HG03108 (cell line): Measurements from ENCODE around the gene P2RX4.
"Not testable (repeated sequence)": the region's sequence is repeated elsewhere in the genome, so short reads cannot be mapped to it uniquely, and the experiment has no call there.

Experiments used
- ATAC-seq: cut with Tn5 transposase; IDR thresholded peaks from one replicate; pipeline ENCODE4 v1.9.1; 2021; ENCODE audit warnings: moderate library complexity; ENCODE audit not compliant: unreplicated experiment

P2RX4 gene

DNA sequence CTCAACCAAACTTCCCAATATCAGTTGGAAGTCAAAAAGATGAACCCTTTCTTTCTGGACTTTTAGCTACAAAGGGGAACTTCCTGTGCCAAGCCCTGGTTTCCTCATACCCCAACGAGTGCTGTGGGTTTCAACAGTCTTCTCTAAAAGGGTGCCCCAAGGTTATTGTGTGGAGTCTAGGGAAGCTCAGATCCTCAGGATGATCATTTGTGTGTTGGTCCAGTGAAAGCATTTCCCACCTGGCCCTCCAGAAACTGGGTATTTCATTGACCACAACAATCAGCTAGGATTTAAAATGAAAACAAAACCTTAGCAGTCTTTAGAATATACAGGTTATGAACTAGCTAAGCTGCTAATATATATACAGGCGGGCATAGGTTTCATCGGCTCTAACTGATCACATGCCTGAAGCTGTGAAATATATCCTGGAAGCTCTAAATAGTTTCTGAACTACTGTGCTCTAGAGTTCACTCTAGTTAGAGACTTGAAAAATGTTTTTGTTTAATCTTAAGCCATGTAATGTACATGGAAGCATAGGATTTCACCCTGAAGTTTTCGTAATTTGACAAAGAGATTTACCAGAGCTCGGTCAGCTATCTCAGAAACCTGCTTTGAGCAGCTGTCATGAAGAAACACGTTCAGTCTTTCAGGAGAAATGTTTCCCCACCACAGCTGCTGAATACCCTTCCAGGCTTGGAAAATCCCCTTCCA, 29.6 kb downstream of the P2RX4 start:
- no peak for ATAC-seq

DNA sequence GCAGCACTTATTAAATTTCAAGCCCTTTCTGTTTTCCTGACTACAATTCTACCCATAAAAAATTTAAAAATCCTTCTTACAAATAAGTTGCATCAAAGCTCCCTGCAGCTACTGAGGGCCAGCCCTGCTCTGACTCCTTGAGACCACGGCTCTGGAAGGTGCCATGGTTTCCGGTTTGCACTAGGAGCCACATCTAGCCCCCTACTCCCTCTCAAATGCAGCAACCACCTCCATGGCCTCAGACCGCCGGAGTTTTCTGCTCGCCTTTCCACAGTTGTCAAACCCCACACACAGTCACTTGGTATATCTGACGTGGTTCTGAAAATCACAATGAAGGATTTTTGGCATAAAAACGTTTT, 30.1 kb downstream of the P2RX4 start:
- ATAC-seq = no peak

- ATAC-seq = no peak
Observed at GRCh38 chr12:121240484-121241101, 30.7 kb downstream of the P2RX4 start.

DNA sequence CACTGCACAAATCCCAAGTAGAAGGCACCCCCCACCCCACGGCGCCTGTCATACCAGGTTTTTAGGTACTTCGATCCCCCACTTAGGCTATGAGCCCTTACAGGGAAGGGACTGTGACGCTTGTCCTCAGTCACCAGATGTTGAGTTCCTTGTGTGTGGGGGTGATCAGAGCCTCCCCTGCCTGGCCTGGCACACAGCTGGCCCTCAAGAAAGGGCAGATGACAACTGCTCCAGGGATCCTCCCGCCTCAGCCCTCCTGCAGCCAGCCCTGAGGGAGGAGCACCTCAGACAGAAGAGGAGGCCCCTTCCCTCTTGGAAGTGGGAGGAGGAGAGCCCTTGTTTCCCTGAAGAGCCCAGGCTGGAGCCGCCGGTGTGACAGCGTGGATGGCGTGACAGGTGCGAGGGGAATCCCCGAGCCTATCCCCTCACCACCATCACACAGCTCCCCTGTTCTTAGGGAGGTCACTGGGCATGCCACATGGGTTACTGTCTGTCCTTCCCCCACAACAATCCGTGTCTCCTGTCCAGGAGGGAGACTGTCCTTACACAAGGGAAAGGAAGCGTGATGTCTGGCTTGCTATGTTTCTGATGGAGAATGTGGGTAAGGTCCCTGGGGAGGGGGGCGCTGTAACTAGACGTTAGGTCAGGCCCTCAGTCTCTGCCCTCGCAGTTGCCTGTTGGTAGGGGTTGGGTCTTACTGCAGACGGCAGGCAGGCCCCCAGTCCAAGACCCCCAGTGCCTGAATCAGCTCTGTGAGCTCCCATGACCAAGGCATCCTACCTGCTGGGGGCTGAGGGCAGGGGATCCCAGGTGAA, 31.4 kb downstream of the P2RX4 start:
- no peak for ATAC-seq

DNA sequence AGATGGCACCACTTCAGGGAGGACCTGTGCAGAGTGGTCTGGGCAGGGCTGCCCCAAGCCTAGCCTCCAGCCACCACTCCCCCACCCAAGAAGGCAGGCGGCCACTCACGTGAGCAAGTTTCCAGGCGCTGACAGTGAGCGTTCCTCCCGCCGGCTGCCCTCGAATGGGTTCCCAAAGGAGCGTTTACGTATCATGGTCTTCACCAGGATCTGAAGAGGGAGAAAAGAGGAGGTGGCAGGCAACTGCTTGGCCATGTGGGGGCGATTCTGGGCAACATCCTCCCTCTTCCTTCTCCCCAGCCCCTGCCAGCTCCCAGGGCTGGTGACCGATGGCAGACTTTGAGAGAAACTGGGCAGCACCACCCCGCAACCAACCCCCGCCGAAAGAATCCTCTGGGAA, 35.1 kb downstream of the P2RX4 start:
- ATAC-seq = no peak

GRCh38 chr12:121245951-121246350, 36.0 kb downstream of the P2RX4 start:
- ATAC-seq = no peak

DNA sequence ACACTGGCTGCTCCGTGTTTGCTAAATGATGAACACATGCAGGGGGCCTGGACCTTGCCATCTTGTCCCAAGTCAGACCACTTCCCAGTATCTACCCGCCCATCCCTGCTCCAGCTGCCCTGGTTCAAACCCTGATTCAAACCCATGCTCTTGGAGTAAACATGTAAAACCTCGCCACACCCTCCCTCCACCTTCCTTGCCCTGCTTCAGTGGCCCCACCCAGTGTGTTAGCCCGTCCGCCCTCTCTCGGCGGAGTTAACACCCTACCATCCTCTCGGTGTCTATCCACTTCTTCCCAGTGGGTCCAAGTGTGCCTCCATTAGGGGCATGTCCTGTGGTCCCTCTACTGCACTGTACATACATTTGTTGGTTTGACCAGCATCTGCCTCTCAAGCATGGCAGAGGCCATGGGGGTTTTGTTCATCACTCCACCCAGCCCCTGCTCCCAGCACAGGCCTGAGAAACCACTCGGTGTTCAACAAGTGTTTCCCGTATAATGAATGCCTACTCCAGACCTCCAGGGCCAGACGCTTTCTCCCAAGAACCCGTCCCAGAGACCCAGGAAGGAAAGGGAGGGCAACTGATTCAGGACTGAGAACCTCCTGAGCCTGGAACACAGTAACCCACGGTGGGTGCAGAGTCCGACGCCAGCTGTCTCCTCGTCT, 37.1 kb downstream of the P2RX4 start:
- ATAC-seq = no peak

GRCh38 chr12:121248622-121249021, 38.7 kb downstream of the P2RX4 start:
- peak; percentile 96 for ATAC-seq

DNA sequence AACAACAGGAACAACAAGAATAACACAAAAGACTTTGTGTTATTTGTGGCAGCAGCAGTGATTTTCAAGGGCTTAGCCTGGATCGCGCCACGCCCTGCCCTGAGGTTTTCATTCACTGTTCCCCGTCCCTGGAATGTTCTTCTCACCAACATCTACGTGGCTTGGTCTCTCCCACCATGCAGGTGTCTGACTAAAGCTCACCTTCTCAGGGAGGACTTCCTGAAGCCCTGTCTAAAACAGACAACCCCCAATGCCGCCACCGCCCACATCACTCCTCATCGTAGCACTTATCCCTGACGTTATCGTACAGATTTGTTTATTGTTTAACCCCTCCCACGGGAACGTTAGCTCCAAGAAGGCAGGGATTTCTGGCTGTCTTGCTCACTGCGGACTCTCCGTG, 40.4 kb downstream of the P2RX4 start:
- ATAC-seq = no peak

DNA sequence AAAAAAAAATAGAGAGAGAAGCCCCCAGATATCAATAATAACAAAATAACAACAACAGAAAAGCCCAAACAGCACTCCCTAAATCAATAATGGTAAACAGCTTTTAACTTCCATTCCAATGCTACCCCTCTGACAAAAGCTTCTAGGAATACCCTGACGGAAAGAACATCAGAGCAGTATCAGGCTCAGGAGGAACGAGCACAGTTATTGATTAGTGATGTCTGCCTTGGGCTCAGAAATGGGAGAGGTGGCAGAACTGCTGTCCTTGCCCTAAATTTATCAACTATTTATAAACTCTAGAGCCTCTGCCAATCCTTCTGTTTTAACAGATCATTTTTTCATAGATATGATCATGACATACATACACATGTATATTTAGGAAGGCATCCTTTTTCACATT, 41.9 kb downstream of the P2RX4 start:
- no peak for ATAC-seq

DNA sequence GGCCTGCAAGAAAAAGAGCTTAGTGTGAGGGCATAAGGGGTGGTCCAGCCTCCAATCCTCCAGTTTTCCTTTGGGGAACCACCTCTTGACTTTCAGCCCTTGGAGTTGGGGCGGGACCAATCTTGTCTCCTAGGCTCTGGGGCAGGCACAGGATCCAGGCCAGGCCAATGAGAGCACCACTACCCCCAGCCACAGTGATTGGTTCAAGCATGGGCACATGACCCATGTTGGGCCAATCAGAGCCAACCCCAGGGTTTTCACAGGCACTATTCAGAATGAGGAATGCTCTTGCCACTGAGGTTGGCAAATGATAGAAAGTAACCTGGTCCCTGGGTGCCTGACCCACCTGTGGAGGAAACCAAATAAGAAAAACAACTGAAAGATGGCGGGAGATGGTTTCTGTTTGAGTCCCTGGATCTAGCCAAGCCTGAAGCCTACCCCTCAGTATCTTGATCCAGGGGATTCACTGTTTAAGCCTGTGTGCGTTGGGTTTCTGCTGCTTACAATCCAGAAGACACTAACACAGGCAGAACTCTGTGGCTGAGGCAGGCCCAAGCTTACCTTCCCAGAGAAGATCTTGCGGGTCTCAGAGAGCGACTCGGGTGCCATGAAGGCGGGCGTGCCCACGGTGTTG, 42.9 kb downstream of the P2RX4 start:
- no peak for ATAC-seq

DNA sequence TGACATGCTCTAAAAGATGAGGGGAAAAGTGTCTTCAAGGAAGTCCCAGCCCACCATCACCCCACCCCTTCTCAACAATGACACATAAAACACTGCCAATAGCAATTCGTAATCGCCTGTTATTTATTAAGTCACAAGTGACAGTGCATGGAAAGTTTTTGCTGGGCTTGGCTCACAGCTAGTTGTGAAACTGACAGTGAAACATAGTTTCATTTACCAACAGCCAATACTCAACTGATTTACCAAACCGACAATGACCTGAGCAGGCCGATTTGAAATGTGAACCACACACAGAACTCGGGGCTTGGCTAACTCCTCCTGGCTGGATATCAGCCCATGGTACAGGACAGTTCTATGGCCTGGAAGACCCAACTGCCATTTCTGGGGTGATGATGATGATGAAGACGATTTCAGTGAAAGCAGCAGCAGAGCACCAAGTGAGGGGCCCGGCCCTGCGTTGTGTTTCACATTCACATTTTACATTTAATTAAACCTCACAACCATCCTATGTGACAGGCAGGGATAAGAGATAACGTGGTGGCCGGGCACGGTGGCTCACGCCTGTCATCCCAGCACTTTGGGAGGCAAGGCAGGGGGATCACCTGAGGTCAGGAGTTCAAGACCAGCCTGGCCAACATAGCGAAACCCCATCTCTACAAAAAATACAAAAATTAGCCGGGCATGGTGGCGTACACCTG, 43.9 kb downstream of the P2RX4 start:
- ATAC-seq = no peak

- ATAC-seq = no peak
Observed at GRCh38 chr12:121255433-121255832, 45.5 kb downstream of the P2RX4 start.

DNA sequence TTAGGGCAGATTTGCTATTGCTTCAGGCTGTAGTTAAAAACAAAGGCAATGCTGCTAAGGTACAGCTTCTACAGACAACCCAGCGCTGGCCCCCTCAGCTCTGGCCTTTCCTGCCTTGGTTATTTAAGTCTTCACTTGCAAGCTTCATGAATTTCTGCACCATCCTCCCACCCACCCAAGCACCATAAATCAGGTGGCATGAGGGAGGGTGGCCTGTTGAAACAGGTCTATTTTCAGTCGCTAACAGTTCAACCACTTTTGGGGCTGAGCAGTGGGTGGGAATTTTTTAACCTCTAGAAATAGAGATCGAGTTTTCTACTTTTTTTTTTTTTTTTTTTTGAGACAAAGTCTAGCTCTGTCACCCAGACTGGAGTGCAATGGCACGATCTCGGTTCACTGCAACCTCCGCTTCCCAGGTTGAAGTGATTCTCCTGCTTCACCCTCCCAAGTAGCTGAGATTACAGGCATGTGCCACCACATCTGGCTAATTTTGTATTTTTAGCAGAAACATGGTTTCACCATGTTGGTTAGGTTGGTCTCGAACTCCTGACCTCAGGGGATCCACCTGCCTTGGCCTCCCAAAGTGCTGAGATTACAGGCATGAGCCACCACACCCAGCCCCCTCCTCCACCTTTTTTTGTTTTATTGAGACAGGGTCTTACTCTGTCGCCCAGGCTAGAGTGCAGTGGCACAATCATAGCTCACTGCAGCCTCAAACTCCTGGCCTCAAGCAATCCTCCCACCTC, 47.9 kb downstream of the P2RX4 start:
- not testable (repeated sequence) for ATAC-seq

DNA sequence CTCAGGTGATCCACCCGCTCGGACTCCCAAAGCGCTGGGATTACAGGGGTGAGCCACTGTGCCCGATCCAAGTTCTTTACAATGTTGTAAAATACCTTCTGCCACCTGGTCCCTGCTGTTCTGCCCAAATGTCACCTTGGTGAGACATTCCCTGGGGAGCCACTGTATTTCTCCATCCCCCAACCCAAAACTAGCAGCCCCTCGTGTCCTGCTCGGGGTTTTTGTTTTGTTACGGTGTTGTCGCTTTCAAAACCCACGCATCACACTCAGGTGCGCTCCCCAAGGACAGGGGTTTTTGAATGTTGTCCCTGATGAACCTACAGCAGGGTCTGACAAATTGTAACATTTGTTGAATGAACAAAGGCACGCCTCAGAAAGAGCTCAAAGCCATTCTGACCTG, 49.1 kb downstream of the P2RX4 start:
- ATAC-seq = no peak

DNA sequence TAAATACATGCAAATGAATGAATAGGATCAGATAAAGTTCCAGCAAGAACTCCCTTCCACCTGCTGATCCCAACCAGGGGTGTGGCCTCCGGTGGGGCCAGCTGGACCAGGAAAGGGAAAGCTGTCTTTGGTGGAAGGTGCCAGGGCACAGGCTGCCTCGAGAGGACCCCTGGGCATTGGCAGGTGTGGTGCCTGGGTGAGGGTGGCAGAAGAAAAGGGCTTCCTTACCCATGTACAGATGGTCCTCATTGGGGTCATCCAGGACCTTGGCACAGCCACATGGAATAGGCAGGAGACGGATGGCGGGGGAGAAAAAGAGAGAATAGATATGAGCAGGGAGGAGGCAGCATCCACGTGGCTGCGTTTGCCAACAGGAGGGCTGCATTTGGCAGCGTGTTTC, 50.2 kb downstream of the P2RX4 start:
- ATAC-seq = no peak

- ATAC-seq = no peak
Observed at GRCh38 chr12:121261398-121261797, 51.5 kb downstream of the P2RX4 start.

DNA sequence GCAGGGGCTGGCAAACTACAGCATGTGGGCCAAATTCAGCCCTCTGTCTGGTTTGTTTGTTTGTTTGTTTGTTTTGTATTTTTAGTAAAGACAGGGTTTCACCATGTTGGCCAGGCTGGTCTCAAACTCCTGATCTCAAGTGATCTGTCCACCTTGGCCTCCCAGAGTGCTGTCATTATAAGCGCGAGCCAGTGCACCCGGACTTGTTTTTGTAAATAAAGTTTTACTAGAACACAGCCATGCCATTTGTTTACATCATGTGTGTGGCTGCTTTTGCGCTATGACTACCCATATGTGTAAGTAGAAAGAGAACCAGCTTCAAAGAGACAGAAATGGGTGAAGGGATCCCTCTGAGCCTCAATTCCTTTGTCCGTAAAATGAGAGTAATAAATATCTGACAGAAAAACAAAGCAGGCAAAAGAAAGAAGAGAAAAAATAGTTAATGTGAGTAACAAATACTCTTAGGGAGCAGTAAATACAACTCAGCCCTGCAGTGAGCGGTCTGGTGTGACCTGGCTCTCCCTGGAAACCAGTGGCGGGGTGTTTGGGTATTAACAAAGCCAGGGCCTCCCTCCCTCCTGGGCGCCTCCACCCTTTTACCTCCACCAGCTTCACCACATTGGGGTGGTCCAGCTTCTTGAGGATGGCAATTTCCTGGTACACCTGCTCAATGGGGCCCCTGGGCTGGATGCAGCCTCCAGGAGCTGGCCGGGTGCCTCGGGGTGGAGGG, 53.4 kb downstream of the P2RX4 start:
- no peak for ATAC-seq

GRCh38 chr12:121264135-121264534, 54.2 kb downstream of the P2RX4 start:
- no peak for ATAC-seq
